WTC11 (cell line): ENCODE measurements around the gene ZBTB16. TPM values are rescaled to one million over a fixed set of nuclear protein-coding genes. Genes with fewer than 3 reads are reported as not detected.

Experiments used
- ATAC-seq: fragments of 200-7000 bp; cut with Tn5 transposase; 2 replicates; pipeline ENCODE4 v1.10.0; 2021; ENCODE audit warnings: mild to moderate bottlenecking, moderate library complexity
- CTCF ChIA-PET: fragments of 300-600 bp; sonication (Branson Sonifier 250); formaldehyde crosslinking; loops from one replicate; lab custom pipeline; 2021; ENCODE audit warnings: antibody characterized with exemption; lab: Charles Lee
- POLR2A ChIA-PET: fragments of 350-600 bp; sonication (Branson Sonifier 250); formaldehyde crosslinking; loops from one replicate; lab custom pipeline; 2021; ENCODE audit warnings: antibody characterized with exemption; lab: Charles Lee
- DNase-seq: peaks from one replicate; pipeline ENCODE4 v3.0.0; 2021; ENCODE audit warnings: low spot score
- H3K27ac Mint-ChIP-seq: 2 replicates; pipeline ENCODE4 v1.8.0; 2021; ENCODE audit warnings: mixed read lengths
- H3K27me3 Mint-ChIP-seq: 2 replicates; pipeline ENCODE4 v1.8.0; 2021; ENCODE audit warnings: low read depth, mild to moderate bottlenecking, moderate library complexity, mixed read lengths
- H3K36me3 Mint-ChIP-seq: 2 replicates; pipeline ENCODE4 v1.8.0; 2021; ENCODE audit warnings: mixed read lengths
- H3K4me1 Mint-ChIP-seq: 2 replicates; pipeline ENCODE4 v1.8.0; 2022; ENCODE audit warnings: mixed read lengths
- H3K4me3 Mint-ChIP-seq: 2 replicates; pipeline ENCODE4 v1.8.0; 2021; ENCODE audit warnings: mild to moderate bottlenecking, moderate library complexity, mixed read lengths
- H3K9me3 Mint-ChIP-seq: 2 replicates; pipeline ENCODE4 v1.8.0; 2021; ENCODE audit warnings: mixed read lengths
- CBFB ChIP-seq: sonication (generic); formaldehyde crosslinking; IDR thresholded peaks from 2 replicates; pipeline ENCODE4 v1.8.1; 2022; ENCODE audit warnings: mild to moderate bottlenecking, low read depth, missing genetic modification reagents
- E2F1 ChIP-seq: sonication (generic); formaldehyde crosslinking; IDR thresholded peaks from 2 replicates; pipeline ENCODE4 v1.8.0; 2022; ENCODE audit warnings: mild to moderate bottlenecking, missing genetic modification reagents
- ETV6 ChIP-seq: sonication (generic); formaldehyde crosslinking; IDR thresholded peaks from 2 replicates; pipeline ENCODE4 v1.8.1; 2022; ENCODE audit warnings: mild to moderate bottlenecking, missing genetic modification reagents
- MYBL2 ChIP-seq: sonication (generic); formaldehyde crosslinking; IDR thresholded peaks from 2 replicates; pipeline ENCODE4 v1.8.1; 2023; ENCODE audit warnings: mild to moderate bottlenecking, moderate library complexity, missing genetic modification reagents
- NFATC4 ChIP-seq: fragments of 250-450 bp; sonication (Bioruptor Pico); IDR thresholded peaks from 2 replicates; pipeline ENCODE4 v1.9.0; 2021; ENCODE audit warnings: mild to moderate bottlenecking
- PREB ChIP-seq: sonication (generic); formaldehyde crosslinking; IDR thresholded peaks from 2 replicates; pipeline ENCODE4 v1.8.1; 2022; ENCODE audit warnings: mild to moderate bottlenecking, missing genetic modification reagents, moderate library complexity, borderline replicate concordance
- PRRX2 ChIP-seq: fragments of 250-450 bp; sonication (Bioruptor Pico); IDR thresholded peaks from 2 replicates; pipeline ENCODE4 v1.8.0; 2021; ENCODE audit warnings: mild to moderate bottlenecking
- RELA ChIP-seq: sonication (generic); formaldehyde crosslinking; IDR thresholded peaks from 2 replicates; pipeline ENCODE4 v1.8.1; 2022; ENCODE audit warnings: missing genetic modification reagents, mild to moderate bottlenecking, borderline replicate concordance
- TCF7 ChIP-seq: sonication (generic); formaldehyde crosslinking; IDR thresholded peaks from 2 replicates; pipeline ENCODE4 v1.8.0; 2022; ENCODE audit warnings: mild to moderate bottlenecking, low read depth, missing genetic modification reagents, moderate library complexity
- TEAD1 ChIP-seq: sonication (generic); formaldehyde crosslinking; IDR thresholded peaks from 2 replicates; pipeline ENCODE4 v1.8.0; 2022; ENCODE audit warnings: mild to moderate bottlenecking, missing genetic modification reagents
- ZNF281 ChIP-seq: sonication (generic); formaldehyde crosslinking; IDR thresholded peaks from 2 replicates; pipeline ENCODE4 v1.8.0; 2023; ENCODE audit warnings: mild to moderate bottlenecking, missing genetic modification reagents
- ZNF423 ChIP-seq: fragments of 250-450 bp; sonication (Bioruptor Pico); IDR thresholded peaks from 2 replicates; pipeline ENCODE4 v2.1.2; 2022; ENCODE audit warnings: mild to moderate bottlenecking, moderate library complexity
- ZNF671 ChIP-seq: fragments of 250-450 bp; sonication (Bioruptor Pico); IDR thresholded peaks from 2 replicates; pipeline ENCODE4 v1.8.0; 2021; ENCODE audit warnings: mild to moderate bottlenecking
- total RNA-seq: library from RNA; stranded (reverse); gene quantifications from 3 replicates; pipeline ENCODE4 v1.2.3, GENCODE V29; 2021
- TF ChIP-seq, protein P1 (sequence below): sonication (generic); formaldehyde crosslinking; IDR thresholded peaks from 2 replicates; pipeline ENCODE4 v1.8.0; 2023; ENCODE audit warnings: missing genetic modification reagents, mild to moderate bottlenecking, borderline replicate concordance
- TF ChIP-seq, protein P2 (sequence below): sonication (generic); formaldehyde crosslinking; IDR thresholded peaks from 2 replicates; pipeline ENCODE4 v1.8.0; 2022; ENCODE audit warnings: mild to moderate bottlenecking, missing genetic modification reagents
- TF ChIP-seq, protein P3 (sequence below): fragments of 250-450 bp; sonication (Bioruptor Pico); IDR thresholded peaks from 2 replicates; pipeline ENCODE4 v1.9.0; 2021; ENCODE audit warnings: mild to moderate bottlenecking, borderline replicate concordance

Gene ZBTB16
- total RNA-seq, 1 experiment from 2014 or later = 0.57 TPM

GRCh38 chr11:114092953-114093352 lies 33.4 kb downstream of the ZBTB16 start:
- ChIA-PET POLR2A (interaction anchor here (0.7 kb wide), 1 partner anchor 51 kb away, joined by 3 read pairs; no protein-coding TSS in a partner anchor), CTCF (no interaction called here)
- no peaks in the 10 kb centered on the region for H3K9me3 Mint-ChIP-seq
- no peaks in the 10 kb centered on the region; the same call in 1 of the 2 replicates for H3K27me3 Mint-ChIP-seq
- no peak for ATAC-seq
- H3K36me3 Mint-ChIP-seq = no peaks in the 10 kb centered on the region
- no peak for DNase-seq
- H3K4me3 Mint-ChIP-seq = no peak overlapping the region
- H3K4me1 Mint-ChIP-seq = peaks cover 14% of the 10 kb centered on the region
- H3K27ac Mint-ChIP-seq = no peak overlapping the region
- TF ChIP-seq MYBL2 (CRISPR knock-in tag) = no peak
- no peak for TF ChIP-seq ETV6 (CRISPR knock-in tag)
- no peak for TF ChIP-seq CBFB
- TF ChIP-seq, protein P1, sequence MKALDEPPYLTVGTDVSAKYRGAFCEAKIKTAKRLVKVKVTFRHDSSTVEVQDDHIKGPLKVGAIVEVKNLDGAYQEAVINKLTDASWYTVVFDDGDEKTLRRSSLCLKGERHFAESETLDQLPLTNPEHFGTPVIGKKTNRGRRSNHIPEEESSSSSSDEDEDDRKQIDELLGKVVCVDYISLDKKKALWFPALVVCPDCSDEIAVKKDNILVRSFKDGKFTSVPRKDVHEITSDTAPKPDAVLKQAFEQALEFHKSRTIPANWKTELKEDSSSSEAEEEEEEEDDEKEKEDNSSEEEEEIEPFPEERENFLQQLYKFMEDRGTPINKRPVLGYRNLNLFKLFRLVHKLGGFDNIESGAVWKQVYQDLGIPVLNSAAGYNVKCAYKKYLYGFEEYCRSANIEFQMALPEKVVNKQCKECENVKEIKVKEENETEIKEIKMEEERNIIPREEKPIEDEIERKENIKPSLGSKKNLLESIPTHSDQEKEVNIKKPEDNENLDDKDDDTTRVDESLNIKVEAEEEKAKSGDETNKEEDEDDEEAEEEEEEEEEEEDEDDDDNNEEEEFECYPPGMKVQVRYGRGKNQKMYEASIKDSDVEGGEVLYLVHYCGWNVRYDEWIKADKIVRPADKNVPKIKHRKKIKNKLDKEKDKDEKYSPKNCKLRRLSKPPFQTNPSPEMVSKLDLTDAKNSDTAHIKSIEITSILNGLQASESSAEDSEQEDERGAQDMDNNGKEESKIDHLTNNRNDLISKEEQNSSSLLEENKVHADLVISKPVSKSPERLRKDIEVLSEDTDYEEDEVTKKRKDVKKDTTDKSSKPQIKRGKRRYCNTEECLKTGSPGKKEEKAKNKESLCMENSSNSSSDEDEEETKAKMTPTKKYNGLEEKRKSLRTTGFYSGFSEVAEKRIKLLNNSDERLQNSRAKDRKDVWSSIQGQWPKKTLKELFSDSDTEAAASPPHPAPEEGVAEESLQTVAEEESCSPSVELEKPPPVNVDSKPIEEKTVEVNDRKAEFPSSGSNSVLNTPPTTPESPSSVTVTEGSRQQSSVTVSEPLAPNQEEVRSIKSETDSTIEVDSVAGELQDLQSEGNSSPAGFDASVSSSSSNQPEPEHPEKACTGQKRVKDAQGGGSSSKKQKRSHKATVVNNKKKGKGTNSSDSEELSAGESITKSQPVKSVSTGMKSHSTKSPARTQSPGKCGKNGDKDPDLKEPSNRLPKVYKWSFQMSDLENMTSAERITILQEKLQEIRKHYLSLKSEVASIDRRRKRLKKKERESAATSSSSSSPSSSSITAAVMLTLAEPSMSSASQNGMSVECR (CRISPR knock-in tag) = no peak
- TF ChIP-seq, protein P2, sequence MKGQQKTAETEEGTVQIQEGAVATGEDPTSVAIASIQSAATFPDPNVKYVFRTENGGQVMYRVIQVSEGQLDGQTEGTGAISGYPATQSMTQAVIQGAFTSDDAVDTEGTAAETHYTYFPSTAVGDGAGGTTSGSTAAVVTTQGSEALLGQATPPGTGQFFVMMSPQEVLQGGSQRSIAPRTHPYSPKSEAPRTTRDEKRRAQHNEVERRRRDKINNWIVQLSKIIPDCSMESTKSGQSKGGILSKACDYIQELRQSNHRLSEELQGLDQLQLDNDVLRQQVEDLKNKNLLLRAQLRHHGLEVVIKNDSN (CRISPR knock-in tag) = no peak
- no peak for TF ChIP-seq PRRX2 (CRISPR knock-in tag)
- TF ChIP-seq E2F1 (CRISPR knock-in tag) = no peak
- TF ChIP-seq ZNF671 = no peak
- no peak for TF ChIP-seq TCF7 (CRISPR knock-in tag)
- no peak for TF ChIP-seq NFATC4 (CRISPR knock-in tag)
- no peak for TF ChIP-seq ZNF423 (CRISPR knock-in tag)
- no peak for TF ChIP-seq RELA (CRISPR knock-in tag)
- TF ChIP-seq, protein P3, sequence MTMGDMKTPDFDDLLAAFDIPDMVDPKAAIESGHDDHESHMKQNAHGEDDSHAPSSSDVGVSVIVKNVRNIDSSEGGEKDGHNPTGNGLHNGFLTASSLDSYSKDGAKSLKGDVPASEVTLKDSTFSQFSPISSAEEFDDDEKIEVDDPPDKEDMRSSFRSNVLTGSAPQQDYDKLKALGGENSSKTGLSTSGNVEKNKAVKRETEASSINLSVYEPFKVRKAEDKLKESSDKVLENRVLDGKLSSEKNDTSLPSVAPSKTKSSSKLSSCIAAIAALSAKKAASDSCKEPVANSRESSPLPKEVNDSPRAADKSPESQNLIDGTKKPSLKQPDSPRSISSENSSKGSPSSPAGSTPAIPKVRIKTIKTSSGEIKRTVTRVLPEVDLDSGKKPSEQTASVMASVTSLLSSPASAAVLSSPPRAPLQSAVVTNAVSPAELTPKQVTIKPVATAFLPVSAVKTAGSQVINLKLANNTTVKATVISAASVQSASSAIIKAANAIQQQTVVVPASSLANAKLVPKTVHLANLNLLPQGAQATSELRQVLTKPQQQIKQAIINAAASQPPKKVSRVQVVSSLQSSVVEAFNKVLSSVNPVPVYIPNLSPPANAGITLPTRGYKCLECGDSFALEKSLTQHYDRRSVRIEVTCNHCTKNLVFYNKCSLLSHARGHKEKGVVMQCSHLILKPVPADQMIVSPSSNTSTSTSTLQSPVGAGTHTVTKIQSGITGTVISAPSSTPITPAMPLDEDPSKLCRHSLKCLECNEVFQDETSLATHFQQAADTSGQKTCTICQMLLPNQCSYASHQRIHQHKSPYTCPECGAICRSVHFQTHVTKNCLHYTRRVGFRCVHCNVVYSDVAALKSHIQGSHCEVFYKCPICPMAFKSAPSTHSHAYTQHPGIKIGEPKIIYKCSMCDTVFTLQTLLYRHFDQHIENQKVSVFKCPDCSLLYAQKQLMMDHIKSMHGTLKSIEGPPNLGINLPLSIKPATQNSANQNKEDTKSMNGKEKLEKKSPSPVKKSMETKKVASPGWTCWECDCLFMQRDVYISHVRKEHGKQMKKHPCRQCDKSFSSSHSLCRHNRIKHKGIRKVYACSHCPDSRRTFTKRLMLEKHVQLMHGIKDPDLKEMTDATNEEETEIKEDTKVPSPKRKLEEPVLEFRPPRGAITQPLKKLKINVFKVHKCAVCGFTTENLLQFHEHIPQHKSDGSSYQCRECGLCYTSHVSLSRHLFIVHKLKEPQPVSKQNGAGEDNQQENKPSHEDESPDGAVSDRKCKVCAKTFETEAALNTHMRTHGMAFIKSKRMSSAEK (CRISPR knock-in tag) = no peak
- no peak for TF ChIP-seq PREB (CRISPR knock-in tag)
- no peak for TF ChIP-seq ZNF281
- no peak for TF ChIP-seq TEAD1
